Upper lobe of left lung (tissue), 6 donors: ENCODE data around the gene SLC16A11. TPM values are rescaled to one million over a fixed set of nuclear protein-coding genes. Genes with fewer than 3 reads are reported as not detected.

Experiments
- ATAC-seq, 2 donors: fragments of 200-7000 bp; cut with Tn5 transposase; one replicate each; pipeline ENCODE4 v1.9.1; 2022; ENCODE audit warnings: mild to moderate bottlenecking in 2 of 2, moderate library complexity in 2 of 2; ENCODE audit not compliant: low FRiP score in 2 of 2
- DNase-seq, 2 donors: peaks; one replicate each; pipeline ENCODE4 v3.0.0-alpha.2; 2019 to 2020
- H3K27ac ChIP-seq, 4 donors: fragments of 200-600 bp; sonication (generic); one replicate each; pipeline ENCODE4 v1.5.1; 2016 to 2019
- H3K27me3 ChIP-seq, 4 donors: fragments of 200-600 bp; sonication (generic); one replicate each; pipeline ENCODE4 v1.5.1; 2017 to 2019
- H3K36me3 ChIP-seq, 4 donors: fragments of 200-600 bp; sonication (generic); one replicate each; pipeline ENCODE4 v1.5.1; 2016 to 2019
- H3K4me1 ChIP-seq, 4 donors: fragments of 200-600 bp; sonication (generic); one replicate each; pipeline ENCODE4 v1.5.1; 2018 to 2019
- H3K4me3 ChIP-seq, 4 donors: fragments of 200-600 bp; sonication (generic); one replicate each; pipeline ENCODE4 v1.5.1; 2017 to 2019; ENCODE audit warnings: mild to moderate bottlenecking in 2 of 4, moderate library complexity in 1 of 4
- H3K9me3 ChIP-seq, 4 donors: fragments of 200-600 bp; sonication (generic); one replicate each; pipeline ENCODE4 v1.5.1; 2018 to 2019
- EP300 ChIP-seq, 4 donors: sonication (generic); formaldehyde crosslinking; IDR thresholded peaks; one replicate each; pipeline ENCODE4 v1.5.1; 2017; ENCODE audit warnings: antibody characterized with exemption in 4 of 4, control low read depth in 2 of 4
- POLR2A ChIP-seq, 4 donors: fragments of 450-650 bp; IDR thresholded peaks; one replicate each; pipeline ENCODE4 v1.5.1; 2016 to 2017; ENCODE audit warnings: antibody characterized with exemption in 4 of 4, mild to moderate bottlenecking in 2 of 4
- POLR2AphosphoS5 ChIP-seq, 2 donors: sonication (generic); formaldehyde crosslinking; IDR thresholded peaks; one replicate each; pipeline ENCODE4 v1.5.1; 2017; ENCODE audit warnings: antibody characterized with exemption in 2 of 2
- WGBS, 2 donors: methylation state at CpG; one replicate each; pipeline ENCODE4 v1.1.5; 2017 to 2018; 5-methylcytosine and 5-hydroxymethylcytosine counted together
- total RNA-seq, 6 donors: library from RNA; depleted of rRNA in 4 of 6; stranded (reverse); fragments of >200 nt in 4 of 6; gene quantifications; one replicate each; pipeline versions ENCODE4 v1.1.0 to v1.2.1, GENCODE V29; 2016 to 2021
- TF ChIP-seq, protein P1 (sequence below), 6 experiments: fragments of 450-650 bp in 4 of 6; fragments of 200-600 bp in 2 of 6; sonication (generic) in 2 of 6; IDR thresholded peaks; one replicate each; pipeline ENCODE4 v1.5.1; 2016 to 2019; ENCODE audit warnings: antibody characterized with exemption in 6 of 6
- donor health status: DM: no; HTN: no; CAD: no; lungs with moderate emphysema.
- donor health status: DM: no; HTN: yes; CAD: no; lungs with severe emphysema.

Gene SLC16A11
- total RNA-seq, 6 donors from 2014 or later: 2.7 to 35.0 (median 6.1) TPM

DNA sequence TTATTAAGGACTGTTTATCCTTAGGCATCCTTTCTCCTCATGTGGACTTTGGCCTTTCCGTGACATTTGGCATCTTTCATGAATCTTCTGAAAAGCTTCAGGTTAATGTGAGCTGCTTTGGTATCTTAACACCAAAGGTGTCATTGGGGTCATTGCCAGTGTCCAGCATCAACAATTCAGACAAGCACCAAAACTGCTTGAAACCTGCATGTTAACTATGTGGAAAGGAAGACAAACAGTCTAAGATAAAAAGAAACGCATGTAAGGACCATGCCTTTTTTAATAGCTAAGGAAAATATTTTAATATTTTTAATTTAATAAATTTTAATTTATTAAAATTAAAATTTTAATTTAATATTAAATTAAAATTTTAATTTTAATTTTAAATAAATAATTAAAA, 40.1 kb downstream of the SLC16A11 start:
- no peak overlapping the region for H3K4me3 ChIP-seq
- no peak for ATAC-seq
- H3K36me3 ChIP-seq: peaks cover 8 to 63% (median 44%) of the 10 kb centered on the region in 4 donors
- WGBS, 2 donors: 78 to 93% methylated on average over 2 of the region's 2 CpGs
- no peaks in the 10 kb centered on the region for H3K27me3 ChIP-seq
- TF ChIP-seq EP300 (IDR thresholded peaks at IDR 0.05) (no peak), POLR2A (IDR thresholded peaks at IDR 0.05) (no peak), POLR2AphosphoS5 (IDR thresholded peaks at IDR 0.05) (no peak)
- TF ChIP-seq, protein P1, sequence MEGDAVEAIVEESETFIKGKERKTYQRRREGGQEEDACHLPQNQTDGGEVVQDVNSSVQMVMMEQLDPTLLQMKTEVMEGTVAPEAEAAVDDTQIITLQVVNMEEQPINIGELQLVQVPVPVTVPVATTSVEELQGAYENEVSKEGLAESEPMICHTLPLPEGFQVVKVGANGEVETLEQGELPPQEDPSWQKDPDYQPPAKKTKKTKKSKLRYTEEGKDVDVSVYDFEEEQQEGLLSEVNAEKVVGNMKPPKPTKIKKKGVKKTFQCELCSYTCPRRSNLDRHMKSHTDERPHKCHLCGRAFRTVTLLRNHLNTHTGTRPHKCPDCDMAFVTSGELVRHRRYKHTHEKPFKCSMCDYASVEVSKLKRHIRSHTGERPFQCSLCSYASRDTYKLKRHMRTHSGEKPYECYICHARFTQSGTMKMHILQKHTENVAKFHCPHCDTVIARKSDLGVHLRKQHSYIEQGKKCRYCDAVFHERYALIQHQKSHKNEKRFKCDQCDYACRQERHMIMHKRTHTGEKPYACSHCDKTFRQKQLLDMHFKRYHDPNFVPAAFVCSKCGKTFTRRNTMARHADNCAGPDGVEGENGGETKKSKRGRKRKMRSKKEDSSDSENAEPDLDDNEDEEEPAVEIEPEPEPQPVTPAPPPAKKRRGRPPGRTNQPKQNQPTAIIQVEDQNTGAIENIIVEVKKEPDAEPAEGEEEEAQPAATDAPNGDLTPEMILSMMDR (IDR thresholded peaks at IDR 0.05): no peak
- H3K4me1 ChIP-seq: no peaks in the 10 kb centered on the region
- DNase-seq: no peak
- no peak overlapping the region for H3K27ac ChIP-seq
- H3K9me3 ChIP-seq: no peaks in the 10 kb centered on the region

DNA sequence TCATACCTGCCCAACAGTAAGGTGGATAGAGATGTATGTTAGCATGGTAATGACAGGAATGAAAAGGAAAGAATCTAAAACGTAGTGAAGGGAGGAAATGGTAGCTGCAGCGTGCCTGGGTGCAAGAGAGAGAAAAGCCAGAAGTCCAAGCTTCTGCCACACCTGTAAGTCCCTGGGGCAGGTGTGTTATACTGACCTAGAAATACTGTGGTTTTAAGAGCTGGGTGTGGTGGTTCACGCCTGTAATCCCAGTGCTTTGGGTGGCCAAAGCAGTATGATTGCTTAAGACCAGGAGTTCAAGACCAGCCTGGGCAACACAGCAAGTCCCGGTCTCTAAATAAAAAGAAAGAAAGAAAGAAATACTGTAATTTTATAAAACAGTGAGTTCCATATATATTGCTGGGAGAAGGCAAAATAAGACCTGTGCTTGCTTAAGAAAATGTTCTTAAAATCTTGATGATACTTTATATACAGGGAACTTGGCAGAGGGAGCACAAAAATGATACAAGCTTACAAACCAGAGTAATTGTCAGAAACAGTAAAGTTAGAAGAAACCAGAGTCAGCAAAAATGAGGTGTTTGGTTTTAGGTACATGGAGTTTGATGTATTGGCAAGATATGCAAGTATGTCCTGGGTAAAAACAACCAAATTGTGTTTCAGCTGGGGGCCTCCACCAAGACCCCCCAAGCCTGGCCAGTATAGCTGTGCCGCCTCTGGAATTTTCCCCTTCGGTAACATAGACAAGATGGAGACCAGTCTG, 41.4 kb downstream of the SLC16A11 start:
- Histone ChIP-seq H3K27me3 (no peaks in the 10 kb centered on the region), H3K4me3 (no peak overlapping the region), H3K27ac (no peak overlapping the region), H3K36me3 (peaks cover 8 to 65% (median 46%) of the 10 kb centered on the region in 4 donors), H3K4me1 (no peaks in the 10 kb centered on the region), H3K9me3 (no peaks in the 10 kb centered on the region)
- WGBS, 2 donors: 91% methylated on average over 6 of the region's 6 CpGs
- TF ChIP-seq, protein P1 (IDR thresholded peaks at IDR 0.05): no peak
- TF ChIP-seq POLR2AphosphoS5 (IDR thresholded peaks at IDR 0.05) (no peak), POLR2A (IDR thresholded peaks at IDR 0.05) (no peak), EP300 (IDR thresholded peaks at IDR 0.05) (no peak)
- ATAC-seq (no peak), DNase-seq (no peak)

GRCh38 chr17:7001318-7001961, 42.5 kb downstream of the SLC16A11 start:
- no peak for TF ChIP-seq POLR2A (IDR thresholded peaks at IDR 0.05)
- TF ChIP-seq, protein P1 (IDR thresholded peaks at IDR 0.05): peak in 5 of 6 experiments; percentile 21 to 42 (median 26)
- peaks cover 0 to 2% (median 0%) of the 10 kb centered on the region in 4 donors for H3K4me1 ChIP-seq
- ATAC-seq: no peak
- H3K36me3 ChIP-seq: peaks cover 8 to 64% (median 47%) of the 10 kb centered on the region in 4 donors
- H3K27ac ChIP-seq: no peak overlapping the region
- DNase-seq: no peak
- WGBS, 2 donors: 74 to 84% methylated on average over 10 of the region's 10 CpGs
- no peaks in the 10 kb centered on the region for H3K9me3 ChIP-seq
- H3K4me3 ChIP-seq: no peak overlapping the region
- H3K27me3 ChIP-seq: no peaks in the 10 kb centered on the region

DNA sequence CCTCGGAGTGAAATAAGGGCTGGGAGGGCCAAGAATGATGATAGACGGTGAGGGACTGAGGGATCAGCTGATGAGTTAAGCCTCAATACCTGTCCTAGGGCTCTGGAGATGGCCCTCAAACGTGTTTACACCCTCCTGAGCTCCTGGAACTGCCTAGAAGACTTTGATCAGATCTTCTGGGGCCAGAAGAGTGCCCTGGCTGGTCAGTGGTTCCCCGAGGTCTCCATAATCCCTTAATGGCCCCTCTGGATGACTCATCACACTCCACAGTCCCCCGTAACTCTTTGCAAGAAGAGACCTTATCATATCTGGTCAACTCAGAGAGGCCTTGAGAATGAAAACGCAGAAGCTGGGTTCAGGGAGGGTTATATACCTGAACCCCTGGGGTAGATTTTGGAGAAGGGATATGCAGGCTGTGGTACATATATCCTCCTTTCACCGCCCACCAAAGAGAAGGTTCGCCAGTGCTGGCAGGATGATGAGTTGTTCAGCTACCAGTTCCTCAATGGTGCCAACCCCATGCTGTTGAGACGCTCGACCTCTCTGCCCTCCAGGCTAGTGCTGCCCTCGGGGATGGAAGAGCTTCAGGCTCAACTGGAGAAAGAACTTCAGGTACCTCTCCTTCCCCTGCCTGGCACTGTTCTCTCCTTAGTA, 44.9 kb downstream of the SLC16A11 start:
- Histone ChIP-seq H3K4me1 (peaks cover 6 to 17% (median 11%) of the 10 kb centered on the region in 4 donors), H3K27ac (no peak overlapping the region), H3K27me3 (no peaks in the 10 kb centered on the region), H3K9me3 (no peaks in the 10 kb centered on the region), H3K4me3 (no peak overlapping the region), H3K36me3 (peaks cover 8 to 67% (median 48%) of the 10 kb centered on the region in 4 donors)
- TF ChIP-seq POLR2AphosphoS5 (IDR thresholded peaks at IDR 0.05) (no peak), EP300 (IDR thresholded peaks at IDR 0.05) (no peak), POLR2A (IDR thresholded peaks at IDR 0.05) (no peak)
- TF ChIP-seq, protein P1 (IDR thresholded peaks at IDR 0.05): no peak
- ATAC-seq: no peak
- no peak for DNase-seq
- WGBS, 2 donors: 86% methylated on average over 9 to 11 of the region's 11 CpGs
